Esophagus muscularis mucosa (tissue), 4 donors: Measurements from ENCODE around the gene RRH.

Experiments
- EP300 ChIP-seq: sonication (generic); formaldehyde crosslinking; IDR thresholded peaks from one replicate; pipeline ENCODE4 v1.6.1; 2017; ENCODE audit warnings: antibody characterized with exemption
- POLR2A ChIP-seq: fragments of 450-650 bp; IDR thresholded peaks from one replicate; pipeline ENCODE4 v1.6.1; 2017; ENCODE audit warnings: antibody characterized with exemption, moderate library complexity, mild to moderate bottlenecking, low read depth
- POLR2AphosphoS5 ChIP-seq, 2 donors: sonication (generic); formaldehyde crosslinking; IDR thresholded peaks; one replicate each; pipeline ENCODE4 v1.6.1; 2017; ENCODE audit warnings: antibody characterized with exemption in 2 of 2
- TF ChIP-seq, protein P1 (sequence below), 3 experiments: fragments of 200-600 bp in 2 of 3; fragments of 450-650 bp in 1 of 3; sonication (generic) in 2 of 3; IDR thresholded peaks; one replicate each; pipeline ENCODE4 v1.5.1; 2017 to 2019; ENCODE audit warnings: antibody characterized with exemption in 3 of 3, mild to moderate bottlenecking in 2 of 3, moderate library complexity in 1 of 3

DNA sequence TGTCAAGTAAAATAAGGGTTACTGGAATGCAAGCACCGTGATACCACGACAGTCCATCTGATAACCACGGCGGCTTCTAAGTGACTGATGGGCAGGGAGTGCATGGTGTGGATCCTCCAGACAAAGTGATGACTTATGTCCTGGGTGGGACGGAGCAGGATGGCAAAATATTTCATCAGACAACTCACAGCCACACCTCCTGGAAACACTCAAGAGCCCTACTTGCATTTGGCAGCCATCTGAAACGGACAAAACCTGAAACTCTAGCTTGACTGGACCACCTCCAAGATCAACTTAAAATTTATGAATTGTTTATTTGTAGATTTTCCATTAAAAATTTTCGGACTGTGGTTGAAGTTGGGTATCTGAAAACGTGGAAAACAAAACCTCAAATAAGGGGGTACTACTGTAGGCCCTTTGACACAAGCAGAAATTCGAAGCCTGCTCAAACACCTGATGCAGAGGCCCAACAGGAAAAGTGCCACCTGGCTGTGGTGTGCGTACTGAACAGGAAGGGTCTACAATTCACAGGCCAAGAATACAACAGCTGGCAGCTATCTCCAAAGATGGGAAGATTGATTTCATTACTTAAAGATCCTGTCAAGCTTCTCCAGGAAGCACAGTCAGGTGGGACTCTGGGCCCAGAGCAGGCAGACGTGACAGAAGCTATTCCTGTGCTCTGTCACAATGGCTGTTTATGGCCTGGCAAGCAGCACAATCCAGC, 46.2 kb downstream of the RRH start:
- TF ChIP-seq, protein P1, sequence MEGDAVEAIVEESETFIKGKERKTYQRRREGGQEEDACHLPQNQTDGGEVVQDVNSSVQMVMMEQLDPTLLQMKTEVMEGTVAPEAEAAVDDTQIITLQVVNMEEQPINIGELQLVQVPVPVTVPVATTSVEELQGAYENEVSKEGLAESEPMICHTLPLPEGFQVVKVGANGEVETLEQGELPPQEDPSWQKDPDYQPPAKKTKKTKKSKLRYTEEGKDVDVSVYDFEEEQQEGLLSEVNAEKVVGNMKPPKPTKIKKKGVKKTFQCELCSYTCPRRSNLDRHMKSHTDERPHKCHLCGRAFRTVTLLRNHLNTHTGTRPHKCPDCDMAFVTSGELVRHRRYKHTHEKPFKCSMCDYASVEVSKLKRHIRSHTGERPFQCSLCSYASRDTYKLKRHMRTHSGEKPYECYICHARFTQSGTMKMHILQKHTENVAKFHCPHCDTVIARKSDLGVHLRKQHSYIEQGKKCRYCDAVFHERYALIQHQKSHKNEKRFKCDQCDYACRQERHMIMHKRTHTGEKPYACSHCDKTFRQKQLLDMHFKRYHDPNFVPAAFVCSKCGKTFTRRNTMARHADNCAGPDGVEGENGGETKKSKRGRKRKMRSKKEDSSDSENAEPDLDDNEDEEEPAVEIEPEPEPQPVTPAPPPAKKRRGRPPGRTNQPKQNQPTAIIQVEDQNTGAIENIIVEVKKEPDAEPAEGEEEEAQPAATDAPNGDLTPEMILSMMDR (IDR thresholded peaks at IDR 0.05), result no peak
- TF ChIP-seq EP300 (no peak), POLR2A (no peak), POLR2AphosphoS5 (IDR thresholded peaks at IDR 0.05) (no peak)
